H9 (cell line): ENCODE results near the gene MSI2. TPM values are rescaled to one million over a fixed set of nuclear protein-coding genes. Genes with fewer than 3 reads are reported as not detected.

Experiments
- DNase-seq: peaks from one replicate; pipeline ENCODE4 v3.0.0-alpha.2; 2017
- H2AFZ ChIP-seq: one replicate; pipeline ENCODE4 v1.6.1; 2013; ENCODE audit warnings: mild to moderate bottlenecking, low read length, control low read depth, moderate library complexity
- H2AK5ac ChIP-seq: 2 replicates; pipeline ENCODE4 v1.6.1; 2013; ENCODE audit warnings: low read length, control low read depth, mixed read lengths; ENCODE audit not compliant: insufficient read length
- H2BK120ac ChIP-seq: one replicate; pipeline ENCODE4 v1.6.1; 2013; ENCODE audit warnings: low read depth, mild to moderate bottlenecking, low read length, control low read depth, inconsistent platforms; ENCODE audit not compliant: poor library complexity, severe bottlenecking
- H2BK12ac ChIP-seq: 2 replicates; pipeline ENCODE4 v1.6.1; 2013; ENCODE audit warnings: low read length, control low read depth, mixed read lengths, low read depth; ENCODE audit not compliant: insufficient read length
- H2BK15ac ChIP-seq: 2 replicates; pipeline ENCODE4 v1.6.1; 2013; ENCODE audit warnings: low read depth, low read length, control low read depth
- H2BK20ac ChIP-seq: one replicate; pipeline ENCODE4 v1.6.1; 2013; ENCODE audit warnings: low read depth, mild to moderate bottlenecking, low read length, control low read depth, inconsistent platforms; ENCODE audit not compliant: poor library complexity, severe bottlenecking
- H2BK5ac ChIP-seq: 2 replicates; pipeline ENCODE4 v1.6.1; 2013; ENCODE audit warnings: low read length, control low read depth, mixed read lengths; ENCODE audit not compliant: insufficient read length
- H3K14ac ChIP-seq: 2 replicates; pipeline ENCODE4 v1.6.1; 2013; ENCODE audit warnings: low read length, control low read depth; ENCODE audit not compliant: insufficient read depth
- H3K18ac ChIP-seq: 2 replicates; pipeline ENCODE4 v1.6.1; 2013; ENCODE audit warnings: low read depth, mild to moderate bottlenecking, mixed read lengths, low read length, control low read depth; ENCODE audit not compliant: insufficient read length
- H3K23ac ChIP-seq: 2 replicates; pipeline ENCODE4 v1.6.1; 2013; ENCODE audit warnings: low read length, control low read depth, mixed read lengths, low read depth; ENCODE audit not compliant: insufficient read length
- H3K23me2 ChIP-seq: 2 replicates; pipeline ENCODE4 v1.6.1; 2013; ENCODE audit warnings: low read depth, mild to moderate bottlenecking, mixed read lengths, low read length, control low read depth; ENCODE audit not compliant: insufficient read length, poor library complexity, severe bottlenecking
- H3K27ac ChIP-seq: 2 replicates; pipeline ENCODE4 v1.5.1; 2013; ENCODE audit warnings: low read length, control low read depth, mixed read lengths, low read depth; ENCODE audit not compliant: insufficient read length
- H3K27me3 ChIP-seq: 2 replicates; pipeline ENCODE4 v1.6.1; 2013; ENCODE audit warnings: low read length, control low read depth, inconsistent platforms; ENCODE audit not compliant: insufficient read depth
- H3K4ac ChIP-seq: 2 replicates; pipeline ENCODE4 v1.6.1; 2013; ENCODE audit warnings: low read depth, mild to moderate bottlenecking, control low read depth, inconsistent platforms, low read length, moderate library complexity
- H3K4me1 ChIP-seq: 2 replicates; pipeline ENCODE4 v1.6.1; 2013; ENCODE audit warnings: low read length, control low read depth, inconsistent platforms; ENCODE audit not compliant: insufficient read depth
- H3K4me2 ChIP-seq: 2 replicates; pipeline ENCODE4 v1.6.1; 2013; ENCODE audit warnings: low read length, control low read depth, mixed read lengths; ENCODE audit not compliant: insufficient read length, insufficient read depth
- H3K56ac ChIP-seq: 2 replicates; pipeline ENCODE4 v1.6.1; 2013; ENCODE audit warnings: low read depth, mild to moderate bottlenecking, mixed read lengths, low read length, control low read depth; ENCODE audit not compliant: insufficient read length
- H3K79me1 ChIP-seq: 2 replicates; pipeline ENCODE4 v1.6.1; 2013; ENCODE audit warnings: low read depth, mild to moderate bottlenecking, moderate library complexity, low read length, control low read depth, inconsistent platforms; ENCODE audit not compliant: insufficient read depth, poor library complexity, severe bottlenecking
- H3K79me2 ChIP-seq: 2 replicates; pipeline ENCODE4 v1.6.1; 2013; ENCODE audit warnings: low read length, control low read depth, inconsistent platforms; ENCODE audit not compliant: insufficient read depth
- H3K9ac ChIP-seq: 2 replicates; pipeline ENCODE4 v1.6.1; 2013; ENCODE audit warnings: low read length, control low read depth, mixed read lengths; ENCODE audit not compliant: insufficient read length; ENCODE audit errors: extremely low read depth
- H3K9me3 ChIP-seq: one replicate; pipeline ENCODE4 v1.6.1; 2013; ENCODE audit warnings: low read depth, low read length, inconsistent platforms; ENCODE audit not compliant: control insufficient read depth
- H3T11ph ChIP-seq: one replicate; pipeline ENCODE4 v1.6.1; 2013; ENCODE audit warnings: mild to moderate bottlenecking, low read length, control low read depth, inconsistent platforms
- H4K20me1 ChIP-seq: one replicate; pipeline ENCODE4 v1.6.1; 2013; ENCODE audit not compliant: control insufficient read depth, insufficient read length, insufficient read depth
- H4K5ac ChIP-seq: 2 replicates; pipeline ENCODE4 v1.6.1; 2013; ENCODE audit warnings: low read depth, mild to moderate bottlenecking, mixed read lengths, low read length, control low read depth; ENCODE audit not compliant: insufficient read length
- H4K8ac ChIP-seq: replicated peaks from 2 replicates; pipeline ENCODE4 v1.6.1; 2013; ENCODE audit warnings: low read length, control low read depth, mixed read lengths, low read depth; ENCODE audit not compliant: insufficient read length
- H4K91ac ChIP-seq: 2 replicates; pipeline ENCODE4 v1.6.1; 2013; ENCODE audit warnings: low read depth, mild to moderate bottlenecking, moderate library complexity, mixed read lengths, low read length, control low read depth; ENCODE audit not compliant: insufficient read length
- H3K27ac Mint-ChIP-seq, 3 experiments: 2 replicates in 2 of 3; 3 replicates in 1 of 3; pipeline ENCODE4 v1.8.0; 2020 to 2021; ENCODE audit warnings: mixed read lengths in 3 of 3, mild to moderate bottlenecking in 1 of 3, moderate library complexity in 1 of 3
- H3K27me3 Mint-ChIP-seq: 2 replicates; pipeline ENCODE4 v1.8.0; 2021; ENCODE audit warnings: low read depth, mild to moderate bottlenecking, moderate library complexity, mixed read lengths
- H3K36me3 Mint-ChIP-seq, 3 experiments: 2 replicates in 2 of 3; 3 replicates in 1 of 3; pipeline ENCODE4 v1.8.0; 2020 to 2021; ENCODE audit warnings: low read depth in 3 of 3, mixed read lengths in 3 of 3; ENCODE audit not compliant: insufficient read depth in 1 of 3
- H3K4me1 Mint-ChIP-seq, 2 experiments: 2 replicates each; pipeline ENCODE4 v1.8.0; 2020; ENCODE audit warnings: mixed read lengths in 2 of 2
- H3K4me3 Mint-ChIP-seq, 2 experiments: 2 replicates in 1 of 2; 3 replicates in 1 of 2; pipeline ENCODE4 v1.8.0; 2020 to 2021; ENCODE audit warnings: mild to moderate bottlenecking in 2 of 2, mixed read lengths in 2 of 2, moderate library complexity in 1 of 2
- H3K9me3 Mint-ChIP-seq, 2 experiments: 2 replicates in 1 of 2; 3 replicates in 1 of 2; pipeline ENCODE4 v1.8.0; 2020; ENCODE audit warnings: mild to moderate bottlenecking in 2 of 2, mixed read lengths in 2 of 2, moderate library complexity in 1 of 2
- CTCF ChIP-seq: fragments of 200-600 bp; sonication (generic); conservative IDR thresholded peaks from 3 replicates; pipeline ENCODE4 v1.8.0; 2021; ENCODE audit warnings: antibody characterized with exemption, mild to moderate bottlenecking
- WGBS: extraction: QIAGEN DNeasy Blood & Tissue Kit; methylation state at CpG from one replicate; pipeline ENCODE4 v1.1.7; 2013; ENCODE audit warnings: missing lambda C conversion rate, low lambda C conversion rate, mixed read lengths; ENCODE audit not compliant: insufficient read length; ENCODE audit errors: extremely low coverage; 5-methylcytosine and 5-hydroxymethylcytosine counted together
- total RNA-seq: library from RNA; stranded (reverse); gene quantifications from 2 replicates; pipeline ENCODE4 v1.2.1, GENCODE V29; 2021

The MSI2 gene
- total RNA-seq, 1 experiment from 2014 or later: 98.5 TPM

- Histone ChIP-seq H3K4ac (no peak overlapping the region), H2AK5ac (no peak overlapping the region), H3K23ac (no peak overlapping the region), H3K9ac (no peak overlapping the region), H3K79me1 (no peaks in the 10 kb centered on the region), H4K20me1 (no peaks in the 10 kb centered on the region), H4K5ac (no peak overlapping the region), H3K56ac (no peak overlapping the region), H4K91ac (no peak overlapping the region), H3K4me2 (no peak overlapping the region), H3K18ac (no peak overlapping the region), H2BK15ac (no peak overlapping the region), H4K8ac (no peak overlapping the region), H3K27ac (no peak overlapping the region), H3K23me2 (no peaks in the 10 kb centered on the region), H2BK12ac (no peak overlapping the region), H2AFZ (no peak overlapping the region), H3K9me3 (no peaks in the 10 kb centered on the region), H3K14ac (no peak overlapping the region), H3K79me2 (no peaks in the 10 kb centered on the region), H3K4me1 (peaks cover 5% of the 10 kb centered on the region; the same call in 1 of the 2 replicates), H2BK20ac (no peak overlapping the region), H3K27me3 (no peaks in the 10 kb centered on the region), H3T11ph (no peak overlapping the region), H2BK5ac (no peak overlapping the region), H2BK120ac (no peak overlapping the region)
- no peak for DNase-seq
- WGBS: no CpG with 5 or more reads among the region's 5 CpGs
- H3K4me3 Mint-ChIP-seq: no peak overlapping the region
- no peaks in the 10 kb centered on the region for H3K9me3 Mint-ChIP-seq
- 0 out of 7 replicates have a peak overlapping the region, but pooled peaks of 1 of the 3 experiments have one; percentile 39 for H3K27ac Mint-ChIP-seq
- peaks cover 15 to 29% of the 10 kb centered on the region in 2 experiments for H3K4me1 Mint-ChIP-seq
- no peaks in the 10 kb centered on the region for H3K27me3 Mint-ChIP-seq
- H3K36me3 Mint-ChIP-seq: peaks cover 0 to 4% (median 0%) of the 10 kb centered on the region in 3 experiments; a peak in 2 of 7 replicates
- TF ChIP-seq CTCF: no peak
Observed at GRCh38 chr17:57586196-57586740, 329.9 kb downstream of the MSI2 start.
